A673 (cell line): Measurements from ENCODE around the gene PBXIP1.

ENCODE experiments used
- CTCF ChIP-seq: fragments of 300-800, 200-600 bp; sonication (generic); conservative IDR thresholded peaks from 2 replicates; pipeline ENCODE4 v1.5.1; 2017; ENCODE audit warnings: low read depth, mild to moderate bottlenecking, antibody characterized with exemption, low read length, moderate library complexity, mixed read lengths
- EZH2 ChIP-seq: fragments of 200-600 bp; sonication (generic); IDR thresholded peaks from 2 replicates; pipeline ENCODE4 v1.6.1; 2017; ENCODE audit warnings: borderline replicate concordance, low read depth, mild to moderate bottlenecking, mixed read lengths, antibody characterized with exemption, low read length; ENCODE audit not compliant: poor library complexity, severe bottlenecking

- no peak for TF ChIP-seq CTCF
- TF ChIP-seq EZH2: no peak
Observed at GRCh38 chr1:154983776-154984466, 28.0 kb upstream of the PBXIP1 start.
